ENCODE data around the gene NRDC. TPM values are rescaled to one million over a fixed set of nuclear protein-coding genes. Genes with fewer than 3 reads are reported as not detected.

NRDC gene
- 92.1 and 136 TPM in 2 replicates for total RNA-seq

GRCh38 chr1:51878616-51879336, at the start of gene NRDC:
NRDC (minus strand) TSS chr1:51878727; CDS start chr1:51878615, 112 bp downstream.

Other genes starting within 250 kb of the NRDC start
- gene RAB3B, start 112.0 kb upstream of the NRDC start, total RNA-seq: 29.5 and 33.7 TPM in 2 replicates
- gene KTI12, start 155.1 kb upstream of the NRDC start, total RNA-seq: 12.4 and 15.4 TPM in 2 replicates
- 26.3 and 31.6 TPM in 2 replicates for gene TXNDC12, start 176.5 kb upstream of the NRDC start, total RNA-seq
- gene BTF3L4, start 177.6 kb upstream of the NRDC start, total RNA-seq: 34.6 and 53.2 TPM in 2 replicates